Measurements from ENCODE around the gene HLA-DPA1.

HLA-DPA1 gene

DNA sequence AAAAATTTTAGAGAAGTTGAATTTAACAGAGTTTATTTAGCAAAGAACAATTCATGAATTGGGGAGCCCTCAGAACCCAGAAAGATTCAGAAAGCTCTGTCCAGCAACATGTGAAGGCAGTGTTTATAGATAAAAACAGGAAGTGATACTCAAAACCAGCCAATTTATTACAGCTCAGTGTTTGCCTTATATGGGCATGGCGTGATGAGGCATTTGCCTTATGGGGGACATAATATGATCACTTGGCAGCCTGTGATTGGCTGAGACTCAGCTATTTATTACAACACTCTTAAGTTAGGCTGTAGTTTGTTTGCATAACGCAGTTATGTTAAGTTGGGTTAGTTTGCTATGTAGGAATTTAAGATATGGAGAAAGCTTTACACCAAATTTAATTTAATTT lies 11.5 kb downstream of the HLA-DPA1 start:
- no peak for DNase-seq

DNA sequence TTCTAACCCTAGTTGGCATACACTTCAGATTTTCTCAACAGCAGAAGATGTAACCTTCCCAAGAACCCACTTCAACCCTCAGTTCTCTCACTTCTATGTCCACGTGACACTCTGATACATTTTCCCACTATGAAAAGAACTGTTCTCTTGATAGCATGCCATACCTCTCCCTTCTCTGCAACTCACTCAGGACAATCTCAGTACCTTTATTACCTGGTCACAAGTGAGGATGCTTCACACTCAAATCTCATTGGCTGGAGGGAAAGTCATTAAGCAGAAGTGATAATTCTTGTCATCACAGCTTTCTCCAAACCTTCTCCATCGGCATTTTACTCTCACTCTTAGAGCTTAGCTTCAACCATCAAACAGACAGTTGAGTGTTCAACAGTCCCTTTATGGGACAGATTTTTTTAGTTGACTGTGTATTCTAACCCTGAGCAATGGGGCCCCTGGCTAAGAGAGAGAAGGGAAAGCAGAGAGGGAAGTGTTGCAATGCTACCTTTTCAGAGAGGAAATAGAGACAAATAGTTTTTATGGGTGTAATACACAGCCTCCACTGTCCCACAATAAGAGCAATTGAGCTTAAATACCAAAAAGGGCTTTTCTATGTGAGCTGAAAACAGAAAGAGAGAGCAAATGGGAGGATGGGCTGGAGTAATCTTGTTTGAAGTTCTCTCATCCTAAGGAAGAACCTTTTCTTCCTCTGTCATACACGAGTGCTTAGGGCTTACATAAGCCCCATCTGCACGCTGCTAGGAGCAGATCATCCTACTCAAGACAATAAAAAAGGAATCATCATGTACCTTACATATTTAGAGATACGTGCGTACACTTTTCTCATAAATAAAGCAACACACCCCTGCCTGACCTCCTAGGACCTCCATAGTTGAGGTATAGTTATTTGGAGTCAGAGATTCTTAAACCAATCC lies 16.0 kb downstream of the HLA-DPA1 start:
- no peak for DNase-seq

GRCh38 chr6:33053230-33053629 lies 20.2 kb downstream of the HLA-DPA1 start:
- DNase-seq, result no peak

DNA sequence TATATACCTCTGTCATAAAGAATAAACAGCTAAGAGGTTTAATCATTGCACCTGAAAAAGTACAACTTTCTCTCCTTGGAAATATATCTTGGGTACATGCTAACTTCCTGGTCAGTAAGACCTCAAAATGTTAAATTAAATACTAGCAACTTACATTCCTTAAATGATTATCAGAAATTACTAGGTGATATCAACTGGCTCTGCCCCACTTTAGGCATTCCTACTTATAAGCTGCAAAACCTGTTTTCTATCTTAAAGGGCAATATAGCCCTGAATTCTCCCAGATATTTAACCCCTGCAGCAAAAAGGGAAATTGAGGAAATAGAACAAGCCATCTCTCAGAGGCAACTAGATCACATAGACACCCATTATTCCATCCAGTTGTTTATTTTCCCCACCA lies 20.8 kb downstream of the HLA-DPA1 start:
- DNase-seq, result no peak

DNA sequence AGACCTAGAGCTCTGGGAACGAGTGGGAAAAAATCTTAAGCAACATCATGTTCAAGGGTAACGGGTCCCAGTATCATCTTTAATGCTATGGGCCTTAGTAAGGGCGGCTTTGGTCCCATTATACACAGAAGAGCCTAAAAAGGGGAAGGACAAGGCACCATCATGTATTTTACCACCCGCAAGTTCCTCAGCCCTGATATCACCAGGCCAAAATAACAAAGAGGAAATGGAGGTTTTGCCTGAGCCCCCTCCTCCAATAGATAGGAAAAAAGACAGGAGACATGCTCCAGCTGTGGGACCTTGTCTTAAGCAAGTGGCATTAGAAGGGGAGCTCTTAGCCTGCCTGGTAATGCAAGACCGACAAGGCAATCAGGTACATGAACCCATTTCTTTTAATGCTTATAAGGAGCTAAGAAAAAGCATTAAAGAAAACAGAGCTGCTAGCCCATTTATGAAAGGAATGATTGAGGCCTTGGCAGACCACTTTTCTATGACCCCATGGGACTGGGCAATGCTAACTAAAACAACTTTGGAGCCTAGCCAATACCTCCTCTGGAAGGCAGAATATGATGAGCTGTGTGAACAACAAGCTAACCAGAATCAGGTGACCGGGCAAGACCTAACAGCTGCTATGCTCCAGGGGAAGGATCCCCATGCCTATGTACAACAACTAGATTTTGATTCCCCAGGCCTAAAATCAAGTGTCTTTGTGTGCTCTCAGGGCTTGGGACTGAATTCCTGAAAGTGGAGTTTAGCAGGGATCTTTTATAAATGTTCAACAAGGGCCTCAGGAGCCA lies 23.2 kb downstream of the HLA-DPA1 start:
- no peak for DNase-seq

- DNase-seq, result no peak
Measured at GRCh38 chr6:33049323-33050013, 24.0 kb downstream of the HLA-DPA1 start.

DNA sequence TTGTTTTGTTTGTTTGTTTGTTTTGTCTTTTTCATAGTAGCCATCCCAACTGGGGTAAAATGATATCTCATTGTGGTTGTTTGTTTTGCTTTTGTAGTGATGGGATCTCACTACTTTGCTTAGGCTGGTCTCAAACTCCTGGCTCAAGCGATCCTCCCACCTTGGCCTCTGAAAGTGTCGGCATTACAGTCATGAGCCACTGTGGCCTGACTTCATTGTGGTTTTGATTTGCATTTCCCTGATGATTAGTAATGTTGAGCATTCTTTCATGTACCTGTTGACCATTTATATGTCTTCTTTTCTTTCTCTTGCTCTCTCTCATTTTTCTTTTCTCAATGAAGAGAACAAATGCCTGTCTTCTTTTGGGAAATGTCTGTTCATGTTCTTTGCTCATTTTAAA lies 33.3 kb downstream of the HLA-DPA1 start:
- no peak for DNase-seq

DNA sequence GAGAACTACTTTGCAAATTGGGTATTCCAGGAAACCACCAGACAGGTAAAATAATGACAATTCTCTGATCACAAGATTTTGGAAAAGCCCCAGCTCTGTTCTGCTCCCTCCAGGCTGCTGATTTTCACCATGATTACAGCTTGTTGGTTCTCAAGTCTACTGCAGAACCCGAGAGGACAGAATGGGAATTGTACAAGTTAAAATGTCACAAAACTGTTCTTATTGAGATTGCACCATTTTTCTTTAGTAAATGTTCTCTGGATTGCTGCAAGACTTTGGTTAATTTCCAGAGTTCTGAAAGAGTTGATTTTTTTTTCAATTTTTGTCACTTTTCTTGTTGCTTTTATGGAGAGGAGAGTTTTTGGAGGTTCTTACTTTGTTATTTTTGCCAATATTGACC lies 36.9 kb downstream of the HLA-DPA1 start:
- no peak for DNase-seq

DNA sequence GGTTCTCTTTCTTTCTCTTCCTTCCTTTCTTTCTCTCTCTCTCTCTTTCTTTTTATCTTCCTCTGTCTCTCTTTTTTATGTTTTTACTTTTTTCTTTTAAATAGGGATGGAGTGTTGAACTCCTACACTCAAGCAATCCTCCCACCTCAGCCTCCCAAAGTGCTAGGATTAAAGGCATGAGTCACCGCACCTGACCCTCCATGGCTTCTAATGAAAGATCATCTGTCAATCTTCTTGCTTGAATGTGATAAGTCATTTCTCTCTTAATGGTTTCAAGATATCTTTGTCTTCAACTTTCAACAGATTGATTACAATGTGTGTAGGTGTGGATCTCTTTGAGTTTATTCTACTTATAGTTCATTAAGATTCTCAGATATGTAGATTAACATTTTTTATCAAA lies 38.9 kb downstream of the HLA-DPA1 start:
- no peak for DNase-seq

- no peak for DNase-seq
Measured at GRCh38 chr6:33030245-33030644, 43.2 kb downstream of the HLA-DPA1 start.

GRCh38 chr6:33029328-33030184 lies 43.9 kb downstream of the HLA-DPA1 start:
- no peak for DNase-seq

DNA sequence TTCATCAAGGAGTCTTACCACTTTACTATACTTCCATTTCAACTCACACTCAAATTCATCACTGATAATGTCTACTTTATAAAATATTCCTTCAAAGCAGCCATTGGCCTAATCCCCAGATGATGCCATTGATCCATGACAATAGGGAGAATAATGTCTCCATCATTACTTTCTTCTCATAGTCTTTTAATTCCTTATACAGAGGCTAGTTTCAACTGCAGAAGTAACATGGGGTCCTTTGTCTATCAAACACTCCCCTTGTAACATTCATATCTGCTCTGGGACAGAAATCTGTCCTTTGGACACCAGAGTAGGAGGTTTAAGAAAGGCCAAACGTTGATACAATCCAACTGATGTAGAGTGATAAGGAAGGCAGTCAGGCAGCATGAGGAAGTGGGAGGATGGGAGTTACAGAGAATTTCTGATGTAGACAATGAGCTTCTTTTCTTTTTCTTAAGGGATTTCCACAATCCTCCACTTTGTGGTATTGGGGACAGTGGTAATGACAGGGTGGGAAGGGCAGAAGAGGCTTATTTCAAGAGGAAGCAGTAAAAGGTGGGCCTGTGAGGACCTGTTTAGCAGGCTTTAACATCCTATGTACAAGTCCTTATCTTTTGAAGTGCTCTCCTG lies 45.1 kb downstream of the HLA-DPA1 start:
- DNase-seq, result no peak

DNA sequence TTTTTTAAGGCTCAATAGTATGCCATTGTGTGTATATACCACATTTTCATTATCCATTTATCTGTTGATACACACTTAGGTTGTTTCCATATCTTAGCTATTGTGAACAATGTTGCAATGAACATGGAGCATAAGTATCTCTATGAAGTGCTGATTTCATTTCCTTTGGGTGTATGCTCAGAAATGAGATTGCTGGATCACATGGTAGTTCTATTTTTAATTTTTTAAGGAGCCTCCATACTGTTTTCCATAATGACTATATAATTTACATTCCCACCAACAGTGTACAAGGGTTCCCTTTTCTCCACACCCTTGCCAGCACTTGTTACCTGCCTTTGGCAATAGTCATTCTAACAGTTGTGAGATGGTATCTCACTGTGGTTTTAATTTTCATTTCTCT lies 48.9 kb downstream of the HLA-DPA1 start:
- DNase-seq, result no peak

DNA sequence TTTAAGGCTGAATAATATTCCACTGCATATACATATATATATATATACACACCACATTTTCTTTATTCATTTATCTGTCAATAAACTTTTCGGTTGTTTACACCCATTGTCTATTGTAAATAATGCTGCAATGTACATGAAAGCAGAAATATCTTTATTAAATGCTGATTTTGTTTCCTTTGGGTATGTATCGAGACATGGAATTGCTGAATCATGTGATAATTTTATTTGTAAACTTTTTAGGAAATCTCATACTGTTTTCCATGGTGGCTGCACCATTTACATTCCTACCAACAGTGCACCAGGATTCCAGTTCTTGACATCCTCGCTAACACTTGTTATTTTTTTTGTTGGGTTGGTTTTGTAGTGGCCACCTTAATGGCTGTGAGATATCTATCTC lies 49.9 kb downstream of the HLA-DPA1 start:
- DNase-seq, result no peak

DNA sequence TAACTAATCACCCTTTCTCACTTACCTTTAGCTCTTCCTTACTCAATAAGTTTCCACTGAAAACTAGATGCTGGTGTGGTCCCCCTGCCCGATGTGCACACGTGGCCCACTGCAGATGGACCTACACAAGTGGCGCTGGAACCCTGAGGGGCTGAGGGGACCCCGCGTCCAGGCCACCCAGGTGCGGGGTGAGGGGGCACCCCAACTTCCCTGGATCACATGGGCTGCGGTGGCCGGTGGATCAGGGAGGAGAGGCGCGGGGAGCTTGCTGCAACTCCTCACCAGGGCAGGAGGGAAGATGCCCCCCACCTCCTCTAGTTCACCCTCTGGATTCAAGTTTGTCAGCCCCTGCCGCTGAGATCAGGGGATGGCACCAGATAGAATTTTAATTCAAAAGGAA lies 51.5 kb downstream of the HLA-DPA1 start:
- DNase-seq, result no peak

- DNase-seq, result no peak
Measured at GRCh38 chr6:33019372-33019771, 54.1 kb downstream of the HLA-DPA1 start.

- no peak for DNase-seq
Measured at GRCh38 chr6:33018904-33019303, 54.5 kb downstream of the HLA-DPA1 start.

- DNase-seq, result no peak
Measured at GRCh38 chr6:33018418-33018817, 55.0 kb downstream of the HLA-DPA1 start.

GRCh38 chr6:33017694-33018353 lies 55.6 kb downstream of the HLA-DPA1 start:
- no peak for DNase-seq

DNA sequence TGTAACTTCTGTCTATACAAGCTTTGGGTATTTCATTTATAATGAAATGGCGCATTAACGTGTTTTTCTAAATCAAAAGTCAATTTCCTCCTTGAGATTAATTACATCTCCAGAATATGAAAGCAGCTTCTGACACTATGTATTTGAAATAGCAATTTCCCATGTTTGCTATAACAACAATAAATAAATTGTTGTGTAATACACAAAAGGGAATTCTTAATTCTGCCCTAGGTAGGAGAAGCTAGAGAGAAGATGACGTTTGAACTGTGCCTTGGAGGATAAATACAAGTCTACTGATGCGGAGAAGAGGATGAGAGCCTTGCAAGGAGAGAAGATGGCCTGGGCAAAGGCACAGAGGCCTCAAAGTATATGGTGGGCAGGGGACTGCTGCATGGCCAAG lies 56.4 kb downstream of the HLA-DPA1 start:
- no peak for DNase-seq

- no peak for DNase-seq
Measured at GRCh38 chr6:33015798-33016197, 57.7 kb downstream of the HLA-DPA1 start.
